Skin epidermis (tissue), 12 donors: ENCODE measurements around the gene SETD7.

Source experiments
- H3K27ac ChIP-seq, 21 experiments: fragments of 200-600 bp; sonication (generic) in 11 of 21; one replicate each; pipeline ENCODE4 v1.5.0; 2020; ENCODE audit warnings: mild to moderate bottlenecking in 3 of 21, inconsistent platforms in 2 of 21, moderate library complexity in 2 of 21
- H3K4me3 ChIP-seq, 7 experiments: fragments of 200-600 bp; sonication (generic) in 2 of 7; one replicate each; pipeline ENCODE4 v1.5.0; 2020; ENCODE audit warnings: inconsistent platforms in 2 of 7, mild to moderate bottlenecking in 2 of 7, moderate library complexity in 1 of 7

The SETD7 gene

DNA sequence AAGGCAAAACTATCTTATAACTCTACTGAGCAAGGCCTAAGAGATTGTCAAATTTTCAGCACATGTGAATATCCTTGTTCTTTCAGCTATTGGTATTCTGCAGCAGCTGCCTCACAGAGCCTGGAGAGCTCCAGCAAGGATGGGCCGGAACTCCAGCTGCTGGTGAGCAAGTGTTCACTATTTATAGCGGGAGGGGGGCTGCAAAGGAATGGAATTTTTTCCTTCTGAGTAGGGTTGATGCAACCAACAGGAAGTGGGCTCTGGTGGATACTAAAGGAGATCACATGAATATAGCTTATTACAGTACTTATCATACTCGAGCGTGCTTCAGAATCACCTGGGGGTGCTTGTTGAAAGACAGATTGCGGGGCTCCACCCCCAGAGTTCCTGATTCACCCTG, 20.2 kb upstream of the SETD7 start:
- H3K27ac ChIP-seq, result no peak overlapping the region
- no peak overlapping the region for H3K4me3 ChIP-seq

DNA sequence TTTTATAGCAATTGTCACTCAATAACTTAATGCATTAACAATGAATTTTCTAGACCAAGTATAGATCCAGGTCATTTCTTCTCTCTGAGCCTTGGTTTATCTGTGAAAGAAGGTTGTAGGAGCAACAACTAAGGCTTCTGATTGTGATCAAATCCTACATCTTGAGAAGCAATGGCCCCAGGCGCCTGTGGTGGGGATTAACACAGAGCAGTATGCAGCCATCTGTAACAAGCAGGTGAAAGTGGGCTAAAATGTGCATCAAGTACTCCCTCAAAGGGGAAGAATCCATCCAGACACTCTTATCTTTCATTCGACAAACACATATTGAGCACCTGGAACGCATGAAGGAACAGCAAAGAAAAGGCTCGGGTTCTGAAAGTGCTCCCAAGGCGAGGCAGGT, 19.1 kb upstream of the SETD7 start:
- Histone ChIP-seq H3K4me3 (no peak overlapping the region), H3K27ac (no peak overlapping the region)

GRCh38 chr4:139574641-139575040, 18.6 kb upstream of the SETD7 start:
- H3K27ac ChIP-seq, result no peak overlapping the region
- no peak overlapping the region for H3K4me3 ChIP-seq

DNA sequence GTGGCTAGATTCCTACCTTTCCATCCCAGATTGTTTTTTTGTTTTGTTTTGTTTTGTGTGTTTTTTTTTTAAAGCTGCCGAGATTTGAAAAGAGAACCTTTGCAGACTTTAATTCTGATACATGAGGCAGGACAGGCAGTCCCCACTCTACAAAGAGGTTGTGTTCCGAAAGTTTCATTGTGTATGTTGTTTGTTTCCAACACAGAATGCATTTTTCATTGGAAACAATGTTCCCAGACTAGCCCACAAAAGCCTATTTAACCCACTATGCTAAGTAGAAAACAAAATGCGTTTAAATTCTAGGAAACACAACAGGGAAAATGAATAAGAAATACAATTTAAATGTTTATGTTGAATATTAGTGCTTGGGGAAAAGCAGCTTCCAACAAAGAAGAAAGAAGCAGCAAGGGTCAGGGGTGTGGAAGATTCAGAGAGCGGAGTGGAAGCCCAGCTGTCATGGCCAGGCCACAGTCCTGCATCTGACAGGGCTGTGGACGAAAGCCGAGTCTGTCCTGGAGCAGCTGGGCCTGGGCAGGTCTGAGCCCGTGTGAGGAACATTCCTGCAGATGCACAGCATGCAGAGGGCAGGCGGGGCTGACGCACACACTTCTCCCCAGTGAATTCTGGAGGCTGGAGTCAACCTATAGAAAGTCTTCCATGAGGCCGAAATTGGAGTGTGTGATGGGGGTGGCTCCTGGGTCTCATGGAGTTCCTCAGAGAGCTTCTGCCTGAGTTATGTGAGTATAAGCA, 12.4 kb upstream of the SETD7 start:
- Histone ChIP-seq H3K4me3 (no peak overlapping the region), H3K27ac (no peak overlapping the region)

DNA sequence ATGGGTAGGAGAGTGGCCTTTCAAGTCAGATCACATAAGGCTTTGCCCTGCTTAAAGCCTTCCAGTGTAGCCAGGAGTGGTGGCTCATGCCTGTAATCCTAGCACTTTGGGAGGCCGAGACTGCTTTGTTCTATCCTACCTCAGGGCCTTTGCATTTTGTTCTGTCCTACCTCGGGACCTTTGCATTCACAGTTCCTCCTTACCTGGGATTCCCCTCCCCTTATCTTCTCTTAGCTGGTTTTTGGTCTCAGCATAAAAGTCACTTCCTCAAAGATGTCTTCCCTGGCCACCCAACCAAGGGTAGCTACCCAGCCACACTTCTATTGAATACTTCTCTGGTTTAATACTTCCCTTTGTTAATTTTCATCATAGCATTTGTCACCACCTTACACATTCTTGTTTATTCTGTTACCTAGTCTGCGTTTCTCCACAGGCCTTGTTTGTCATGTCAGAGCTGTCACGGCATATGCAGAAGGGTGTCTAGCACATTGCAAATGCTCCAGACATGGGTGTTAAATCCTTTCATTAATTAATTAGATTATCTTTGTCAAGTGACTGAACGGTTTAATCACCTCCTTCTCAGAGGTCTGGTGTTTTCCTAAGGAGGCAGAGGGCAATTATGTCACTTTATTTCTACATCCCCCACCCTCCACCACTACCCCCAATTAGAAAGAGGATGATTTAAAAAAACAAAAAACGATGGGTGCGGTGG, 11.3 kb upstream of the SETD7 start:
- H3K27ac ChIP-seq, result no peak overlapping the region

GRCh38 chr4:139564502-139564901, 8.5 kb upstream of the SETD7 start:
- Histone ChIP-seq H3K27ac (no peak overlapping the region), H3K4me3 (no peak overlapping the region)

More for the DNA sequence above, 11.3 kb upstream of the SETD7 start:
- H3K4me3 ChIP-seq, result no peak overlapping the region

GRCh38 chr4:139563515-139563914, 7.5 kb upstream of the SETD7 start:
- Histone ChIP-seq H3K4me3 (no peak overlapping the region), H3K27ac (no peak overlapping the region)

DNA sequence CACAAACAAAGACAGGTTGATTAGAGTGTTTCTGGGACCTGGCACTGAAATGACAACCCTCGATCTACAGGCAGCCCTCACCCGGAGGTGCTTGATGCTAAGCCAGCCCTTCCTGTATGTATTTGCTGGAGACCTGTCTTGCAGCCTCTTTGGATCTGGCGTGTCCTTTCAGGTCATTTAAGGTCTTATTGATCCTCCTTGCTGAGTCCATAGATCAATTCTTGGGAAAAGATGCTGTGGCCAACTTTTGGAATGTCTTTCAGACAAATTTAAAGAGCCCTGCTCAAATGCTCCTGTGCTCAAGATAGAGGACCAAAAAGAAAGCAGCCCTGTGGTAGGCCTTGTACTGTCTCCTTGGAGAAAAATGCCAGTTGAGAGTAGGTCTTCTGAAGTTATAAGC, 6.8 kb upstream of the SETD7 start:
- Histone ChIP-seq H3K4me3 (no peak overlapping the region), H3K27ac (no peak overlapping the region)

DNA sequence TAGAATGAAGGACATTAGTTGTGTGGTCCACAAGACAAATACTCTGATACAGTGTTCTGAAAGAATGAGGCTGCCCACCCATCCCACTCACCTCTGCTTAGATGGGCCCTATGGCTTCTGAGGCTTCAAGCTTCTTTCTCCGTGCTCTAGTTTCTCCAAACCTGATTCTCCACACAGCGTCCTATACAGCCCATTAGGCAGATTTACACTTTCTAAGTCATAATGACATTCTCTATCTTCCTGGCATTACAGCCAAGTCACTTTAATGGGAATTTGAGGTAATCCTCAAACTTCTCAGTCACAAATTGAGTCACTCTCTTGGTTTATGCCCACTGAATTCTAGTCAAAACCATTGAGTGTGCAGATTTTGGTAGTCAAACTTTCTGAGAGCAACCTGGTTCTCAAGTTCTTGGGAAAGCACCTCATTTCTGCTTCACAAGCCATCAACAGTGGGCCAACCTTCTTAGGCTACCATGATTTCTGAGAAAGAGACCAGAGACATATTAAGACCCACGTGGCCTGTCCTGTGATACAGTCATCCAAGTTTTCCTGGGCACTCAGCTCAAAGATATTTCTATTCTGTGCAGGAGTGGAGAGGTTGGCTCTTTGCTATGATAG, 6.2 kb upstream of the SETD7 start:
- no peak overlapping the region for H3K27ac ChIP-seq

GRCh38 chr4:139560406-139561104, 4.5 kb upstream of the SETD7 start:
- Histone ChIP-seq H3K4me3 (no peak overlapping the region), H3K27ac (peak overlapping the region in 12 of 21 experiments; percentile 5 to 80 (median 45))

More for the DNA sequence above, 6.2 kb upstream of the SETD7 start:
- no peak overlapping the region for H3K4me3 ChIP-seq

DNA sequence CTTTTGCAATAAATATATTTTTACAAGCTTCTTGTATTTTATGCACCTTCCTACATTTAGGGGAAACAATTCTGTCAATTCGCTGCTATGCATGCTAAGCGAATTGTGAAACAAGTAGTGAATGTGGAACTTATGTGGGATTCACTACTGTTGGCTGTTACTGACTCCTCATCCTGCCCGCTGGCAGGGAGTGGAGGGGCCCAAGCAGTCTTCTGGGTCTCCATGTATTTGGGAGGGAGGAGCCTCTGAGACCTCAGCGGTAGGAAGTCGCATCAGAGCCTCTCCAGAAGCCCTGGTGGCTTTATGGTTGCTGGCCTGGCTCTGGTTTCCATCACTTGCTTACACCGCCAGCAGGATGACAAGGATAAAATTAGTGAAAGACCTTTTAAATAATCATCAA, 3.7 kb upstream of the SETD7 start:
- H3K27ac ChIP-seq, result peak overlapping the region in 3 of 21 experiments; percentile 27 to 80 (median 65)

GRCh38 chr4:139559089-139559479, 3.1 kb upstream of the SETD7 start:
- H3K4me3 ChIP-seq, result no peak overlapping the region
- peak overlapping the region in 2 of 21 experiments; percentile 33 to 95 for H3K27ac ChIP-seq

More for the DNA sequence above, 3.7 kb upstream of the SETD7 start:
- H3K4me3 ChIP-seq, result no peak overlapping the region

DNA sequence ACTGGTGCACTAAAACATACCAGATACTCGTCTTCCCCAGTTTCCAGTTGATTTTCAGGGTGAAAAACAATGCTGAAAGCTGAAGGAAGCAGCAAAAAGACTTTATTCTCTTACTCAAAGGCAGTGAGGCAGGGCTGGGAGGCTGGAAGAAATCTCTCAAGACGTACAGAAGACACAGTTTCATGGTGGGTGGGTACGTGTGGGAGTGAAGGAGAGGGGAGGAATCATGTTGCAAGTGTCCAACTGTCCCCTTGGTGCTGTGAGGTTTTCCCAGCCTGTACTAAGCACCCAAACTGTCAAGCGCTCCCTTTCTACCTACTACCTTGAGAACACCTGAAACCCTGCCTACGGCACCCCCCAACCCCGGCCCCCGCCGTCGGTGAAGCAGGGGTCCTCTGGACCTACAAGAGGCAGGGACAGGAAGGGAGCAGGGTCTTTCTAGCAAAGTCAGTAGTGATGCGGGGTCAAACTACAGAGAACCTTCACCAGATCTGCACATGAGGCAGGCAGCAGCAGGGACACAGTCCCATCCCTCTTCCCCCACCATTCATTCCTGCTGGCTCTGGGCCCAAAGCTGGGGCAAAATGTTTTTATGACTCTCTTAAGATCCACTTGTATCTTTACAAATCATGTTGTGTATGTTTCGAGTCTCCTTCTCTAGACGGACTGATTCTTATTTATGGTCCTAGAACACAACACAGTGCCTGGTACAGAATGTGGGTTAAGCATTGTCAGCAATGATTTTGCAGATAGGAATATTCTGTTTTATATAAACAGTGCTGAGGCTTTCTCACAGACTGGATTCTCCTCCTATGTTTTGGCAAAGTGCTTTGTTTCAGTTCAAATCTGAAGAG, 2.4 kb upstream of the SETD7 start:
- Histone ChIP-seq H3K4me3 (no peak overlapping the region), H3K27ac (peak overlapping the region in 2 of 21 experiments; percentile 92 to 95)

- H3K27ac ChIP-seq, result peak overlapping the region in 15 of 21 experiments; percentile 86 to 98 (median 95)
- H3K4me3 ChIP-seq, result peak overlapping the region in 5 of 7 experiments; percentile 67 to 95 (median 89)
Observed at GRCh38 chr4:139557556-139558110, 1.6 kb upstream of the SETD7 start.

- Histone ChIP-seq H3K27ac (peak overlapping the region; percentile 68 to 98 (median 95)), H3K4me3 (peak overlapping the region; percentile 67 to 95 (median 74))
Observed at GRCh38 chr4:139556724-139557555, 921 bp upstream of the SETD7 start.

GRCh38 chr4:139555705-139556070, 331 bp downstream of the SETD7 start:
- peak overlapping the region; percentile 68 to 98 (median 95) for H3K27ac ChIP-seq
- peak overlapping the region; percentile 67 to 95 (median 74) for H3K4me3 ChIP-seq

DNA sequence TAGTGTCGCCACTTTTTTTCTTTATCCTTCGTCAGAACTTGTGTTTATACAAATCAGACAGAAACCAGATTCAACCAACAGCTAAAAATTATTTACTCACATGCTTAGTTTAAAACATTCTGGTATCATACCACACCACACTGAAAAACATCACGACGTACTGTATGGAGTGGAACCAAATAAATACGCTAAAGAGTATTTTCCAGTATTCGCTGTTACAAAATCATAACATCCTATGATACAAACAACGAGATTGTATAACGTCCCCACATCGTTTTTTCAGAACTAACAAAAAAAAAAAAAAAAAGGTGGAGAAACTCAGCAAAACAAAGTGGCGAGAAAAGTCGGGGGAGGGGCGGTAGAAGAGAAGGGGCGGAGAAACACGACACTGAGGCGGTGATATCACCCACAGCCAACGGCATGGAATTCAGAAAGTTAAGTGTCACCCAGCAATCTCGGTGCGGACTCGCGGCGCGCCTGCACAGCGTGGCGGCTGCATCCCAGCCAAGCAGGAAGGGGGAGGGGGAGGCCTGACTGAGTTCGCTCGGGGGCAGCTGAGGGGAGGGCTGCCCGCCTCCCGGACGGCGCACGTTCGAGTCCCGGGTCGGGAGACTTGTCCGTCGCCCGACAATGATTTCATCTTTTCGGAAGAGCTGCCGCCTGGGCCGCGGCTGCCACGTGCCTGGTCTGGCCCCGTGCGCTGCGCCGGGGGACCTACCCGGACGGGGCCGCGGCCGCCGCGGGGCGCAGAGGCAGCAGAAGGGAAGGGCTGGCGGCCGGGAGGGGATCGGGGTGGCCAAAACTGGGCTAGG, 920 bp downstream of the SETD7 start:
- peak overlapping the region; percentile 67 to 95 (median 74) for H3K4me3 ChIP-seq
- H3K27ac ChIP-seq, result peak overlapping the region; percentile 68 to 98 (median 95)
